GM12878 (cell line): Measurements from ENCODE around the gene CCDC187. TPM values are rescaled to one million over a fixed set of nuclear protein-coding genes. Genes with fewer than 3 reads are reported as not detected.

ENCODE experiments used
- ATAC-seq: fragments of 200-7000 bp; cut with Tn5 transposase; 3 replicates; pipeline ENCODE4 v1.9.1; 2020; ENCODE audit warnings: mild to moderate bottlenecking, moderate library complexity
- BruUV-seq: library from RNA; stranded (reverse); fragments of 400-500 nt; replicated peaks from 2 replicates; lab custom pipeline; 2021; lab: Mats Ljungman, UMichigan
- CTCF ChIA-PET: fragments of 300-600 bp; sonication (Branson Sonifier 250); formaldehyde crosslinking; extraction: SDS; loops from one replicate; lab custom pipeline; 2021; ENCODE audit warnings: inconsistent platforms; lab: Yijun Ruan, JAX
- POLR2A ChIA-PET: fragments of 350-600 bp; formaldehyde crosslinking; extraction: SDS; loops from one replicate; lab custom pipeline; 2021; ENCODE audit warnings: inconsistent platforms; lab: Charles Lee
- RAD21 ChIA-PET: fragments of 300-600 bp; sonication (Branson Sonifier 250); formaldehyde crosslinking; loops from one replicate; lab custom pipeline; 2023; ENCODE audit warnings: antibody characterized with exemption; ENCODE audit not compliant: unreplicated experiment; lab: Charles Lee
- SMC1A ChIA-PET: fragments of 300-600 bp; sonication (Branson Sonifier 250); formaldehyde crosslinking; loops from one replicate; lab custom pipeline; 2023; ENCODE audit not compliant: unreplicated experiment, uncharacterized antibody; lab: Charles Lee
- DNase-seq: peaks from one replicate; pipeline ENCODE4 v3.0.0-alpha.2; 2011; ENCODE audit warnings: low read depth, low spot score
- FAIRE-seq: peaks from 3 replicates; lab custom pipeline; 2011; peaks lifted over from hg19 to GRCh38; lab: Jason Lieb, UNC
- H2AFZ ChIP-seq: 2 replicates; pipeline ENCODE4 v1.6.0; 2011; ENCODE audit warnings: low read depth, low read length, control low read depth; ENCODE audit not compliant: control insufficient read depth
- H3K27ac ChIP-seq: 2 replicates; pipeline ENCODE4 v1.5.1; 2011; ENCODE audit warnings: control low read depth; ENCODE audit not compliant: control insufficient read depth, insufficient read depth
- H3K27me3 ChIP-seq, 2 experiments: replicated peaks in 1 of 2; 2 replicates each; pipeline versions ENCODE4 v1.6.0 to v1.6.1; 2011; ENCODE audit warnings: low read length in 1 of 2; ENCODE audit not compliant: control insufficient read depth in 2 of 2, insufficient read depth in 2 of 2
- H3K36me3 ChIP-seq, 2 experiments: 2 replicates each; pipeline ENCODE4 v1.5.1; 2011; ENCODE audit warnings: low read length in 1 of 2; ENCODE audit not compliant: control insufficient read depth in 2 of 2, insufficient read depth in 2 of 2
- H3K4me1 ChIP-seq: 2 replicates; pipeline ENCODE4 v1.6.1; 2011; ENCODE audit warnings: mild to moderate bottlenecking, low read length, moderate library complexity, mixed read lengths; ENCODE audit not compliant: control insufficient read depth, insufficient read depth
- H3K4me2 ChIP-seq: 2 replicates; pipeline ENCODE4 v1.6.0; 2011; ENCODE audit warnings: control low read depth; ENCODE audit not compliant: control insufficient read depth, insufficient read depth
- H3K4me3 ChIP-seq: fragments of 200-600 bp; sonication (generic); 2 replicates; pipeline ENCODE4 v1.5.1; 2016
- H3K79me2 ChIP-seq: 2 replicates; pipeline ENCODE4 v1.6.0; 2011; ENCODE audit warnings: low read length; ENCODE audit not compliant: control insufficient read depth, insufficient read depth
- H3K9ac ChIP-seq: 2 replicates; pipeline ENCODE4 v1.8.0; 2011; ENCODE audit warnings: low read length, control low read depth, mixed read lengths; ENCODE audit not compliant: control insufficient read depth, insufficient read depth
- H3K9me3 ChIP-seq: replicated peaks from 3 replicates; pipeline ENCODE4 v1.5.1; 2011; ENCODE audit warnings: mild to moderate bottlenecking, low read length; ENCODE audit not compliant: control insufficient read depth, insufficient read depth
- H4K20me1 ChIP-seq: 2 replicates; pipeline ENCODE4 v1.6.0; 2011; ENCODE audit not compliant: control insufficient read depth, insufficient read depth
- FOXK2 ChIP-seq: fragments of 450-650 bp; IDR thresholded peaks from 2 replicates; pipeline ENCODE4 v1.6.1; 2017; ENCODE audit warnings: mild to moderate bottlenecking, moderate library complexity
- NBN ChIP-seq: fragments of 450-650 bp; IDR thresholded peaks from 2 replicates; pipeline ENCODE4 v1.6.1; 2016
- SREBF1 ChIP-seq: IDR thresholded peaks from 2 replicates; pipeline ENCODE4 v1.6.1; 2012; ENCODE audit warnings: mild to moderate bottlenecking, low read length
- SRF ChIP-seq, 2 experiments: IDR thresholded peaks; 2 replicates each; pipeline ENCODE4 v1.6.1; 2011; ENCODE audit warnings: low read depth in 2 of 2, low read length in 2 of 2, mild to moderate bottlenecking in 1 of 2, moderate library complexity in 1 of 2
- SUPT20H ChIP-seq: IDR thresholded peaks from 2 replicates; pipeline ENCODE4 v1.6.1; 2011; ENCODE audit warnings: low read depth, mild to moderate bottlenecking, low read length, moderate library complexity, borderline replicate concordance; ENCODE audit not compliant: control insufficient read depth
- SUZ12 ChIP-seq: fragments of 200-600 bp; sonication (generic); IDR thresholded peaks from one replicate; pipeline ENCODE4 v1.6.1; 2018; ENCODE audit warnings: antibody characterized with exemption, mild to moderate bottlenecking; ENCODE audit not compliant: unreplicated experiment
- TBL1XR1 ChIP-seq: IDR thresholded peaks from 2 replicates; pipeline ENCODE4 v1.6.1; 2012; ENCODE audit warnings: low read depth, low read length, improper control_type of control experiment
- WGBS: methylation state at CpG from one replicate; pipeline ENCODE4 v1.1.6; 2016; ENCODE audit warnings: low lambda C conversion rate; ENCODE audit not compliant: insufficient replicate concordance, insufficient coverage; ENCODE audit errors: missing lambda C conversion rate; 5-methylcytosine and 5-hydroxymethylcytosine counted together
- in situ Hi-C: fragments of 300-500 bp; cut with MboI; formaldehyde crosslinking; loops from 9 replicates; pipeline ENCODE4 v1.14.3; 2018; ENCODE audit warnings: mixed read lengths
- intact Hi-C: fragments of 100-400 bp; cut with micrococcal nuclease; formaldehyde crosslinking; loops from one replicate; pipeline ENCODE4 v1.14.2; 2022; ENCODE audit not compliant: unreplicated experiment
- polyA plus RNA-seq, 11 experiments: library from polyadenylated mRNA; depleted of rRNA in 4 of 11; unstranded in 6 of 11; stranded (reverse) in 5 of 11; fragments of >200 nt; fragmentation: Nextera tagmentation in 4 of 11; fragmentation: Illumina TruSeq in 1 of 11; extraction: Ambion mirVana in 4 of 11; extraction: Trizol in 1 of 11; gene quantifications; 1 replicate in 1 of 11; 2 replicates in 10 of 11; pipeline versions ENCODE4 v1.2.1 to v1.2.3, GENCODE V29; 2011 to 2016; ENCODE audit warnings: inconsistent platforms in 2 of 11, missing spikeins in 2 of 11, low read depth in 1 of 11
- total RNA-seq, 4 experiments: library from RNA; depleted of rRNA in 3 of 4; stranded (reverse); fragments of >200 nt in 3 of 4; fragmentation: Illumina TruSeq in 1 of 4; extraction: Trizol in 1 of 4; gene quantifications; 2 replicates each; pipeline versions ENCODE4 v1.2.1 to v1.2.3, GENCODE V29; 2013 to 2021
- TF ChIP-seq, protein P1 (sequence below): fragments of 450-650 bp; IDR thresholded peaks from 2 replicates; pipeline ENCODE4 v1.6.1; 2014; ENCODE audit warnings: mild to moderate bottlenecking
- TF ChIP-seq, protein P2 (sequence below): fragments of 450-650 bp; IDR thresholded peaks from 2 replicates; pipeline ENCODE4 v1.6.1; 2017; ENCODE audit warnings: mild to moderate bottlenecking, moderate library complexity

Gene CCDC187
- total and polyA plus RNA-seq, 10 of the 15 experiments (the other 5 are each of a cell fraction or from before 2014, with no cell fraction given): 0.04 to 0.23 (median 0.04) TPM; not detected in 7

DNA sequence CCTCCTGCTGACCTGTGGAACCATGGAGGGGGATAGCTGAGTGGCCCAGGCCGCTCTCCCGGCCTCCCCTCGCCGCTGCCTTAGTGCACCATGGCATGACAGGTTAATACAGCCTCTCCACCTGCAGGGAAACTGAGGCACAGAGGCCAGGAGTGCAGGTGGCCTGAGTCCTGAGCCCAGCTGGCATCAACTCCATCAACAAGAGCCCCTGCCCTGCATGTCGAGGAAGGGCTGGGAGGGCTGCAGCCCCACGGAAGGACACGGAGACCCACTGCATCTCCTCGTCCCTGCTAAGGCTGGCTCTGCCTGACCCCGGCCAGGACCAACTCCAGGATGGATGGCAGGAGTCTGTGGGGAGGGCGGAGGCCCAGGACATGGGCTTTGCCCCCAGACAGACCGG, 27.2 kb downstream of the CCDC187 start:
- Histone ChIP-seq H3K36me3 (no peaks in the 10 kb centered on the region), H4K20me1 (no peaks in the 10 kb centered on the region), H3K9me3 (no peaks in the 10 kb centered on the region), H3K4me2 (no peak overlapping the region), H3K9ac (no peak overlapping the region), H3K27me3 (peaks cover 0 to 2% of the 10 kb centered on the region in 2 experiments; a peak in 2 of 4 replicates), H3K4me3 (no peak overlapping the region), H3K4me1 (no peaks in the 10 kb centered on the region), H3K79me2 (no peaks in the 10 kb centered on the region), H3K27ac (no peak overlapping the region), H2AFZ (no peak overlapping the region)
- SMC1A ChIA-PET: no interaction called here
- TF ChIP-seq SREBF1 (no peak), SUPT20H (no peak), FOXK2 (no peak), NBN (no peak), TBL1XR1 (no peak), SUZ12 (no peak), SRF (IDR thresholded peaks at IDR 0.05; ENCODE audit: low read depth in 2 of 2, low read length in 2 of 2) (no peak)
- TF ChIP-seq, protein P1, sequence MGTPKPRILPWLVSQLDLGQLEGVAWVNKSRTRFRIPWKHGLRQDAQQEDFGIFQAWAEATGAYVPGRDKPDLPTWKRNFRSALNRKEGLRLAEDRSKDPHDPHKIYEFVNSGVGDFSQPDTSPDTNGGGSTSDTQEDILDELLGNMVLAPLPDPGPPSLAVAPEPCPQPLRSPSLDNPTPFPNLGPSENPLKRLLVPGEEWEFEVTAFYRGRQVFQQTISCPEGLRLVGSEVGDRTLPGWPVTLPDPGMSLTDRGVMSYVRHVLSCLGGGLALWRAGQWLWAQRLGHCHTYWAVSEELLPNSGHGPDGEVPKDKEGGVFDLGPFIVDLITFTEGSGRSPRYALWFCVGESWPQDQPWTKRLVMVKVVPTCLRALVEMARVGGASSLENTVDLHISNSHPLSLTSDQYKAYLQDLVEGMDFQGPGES: no peak
- TF ChIP-seq, protein P2, sequence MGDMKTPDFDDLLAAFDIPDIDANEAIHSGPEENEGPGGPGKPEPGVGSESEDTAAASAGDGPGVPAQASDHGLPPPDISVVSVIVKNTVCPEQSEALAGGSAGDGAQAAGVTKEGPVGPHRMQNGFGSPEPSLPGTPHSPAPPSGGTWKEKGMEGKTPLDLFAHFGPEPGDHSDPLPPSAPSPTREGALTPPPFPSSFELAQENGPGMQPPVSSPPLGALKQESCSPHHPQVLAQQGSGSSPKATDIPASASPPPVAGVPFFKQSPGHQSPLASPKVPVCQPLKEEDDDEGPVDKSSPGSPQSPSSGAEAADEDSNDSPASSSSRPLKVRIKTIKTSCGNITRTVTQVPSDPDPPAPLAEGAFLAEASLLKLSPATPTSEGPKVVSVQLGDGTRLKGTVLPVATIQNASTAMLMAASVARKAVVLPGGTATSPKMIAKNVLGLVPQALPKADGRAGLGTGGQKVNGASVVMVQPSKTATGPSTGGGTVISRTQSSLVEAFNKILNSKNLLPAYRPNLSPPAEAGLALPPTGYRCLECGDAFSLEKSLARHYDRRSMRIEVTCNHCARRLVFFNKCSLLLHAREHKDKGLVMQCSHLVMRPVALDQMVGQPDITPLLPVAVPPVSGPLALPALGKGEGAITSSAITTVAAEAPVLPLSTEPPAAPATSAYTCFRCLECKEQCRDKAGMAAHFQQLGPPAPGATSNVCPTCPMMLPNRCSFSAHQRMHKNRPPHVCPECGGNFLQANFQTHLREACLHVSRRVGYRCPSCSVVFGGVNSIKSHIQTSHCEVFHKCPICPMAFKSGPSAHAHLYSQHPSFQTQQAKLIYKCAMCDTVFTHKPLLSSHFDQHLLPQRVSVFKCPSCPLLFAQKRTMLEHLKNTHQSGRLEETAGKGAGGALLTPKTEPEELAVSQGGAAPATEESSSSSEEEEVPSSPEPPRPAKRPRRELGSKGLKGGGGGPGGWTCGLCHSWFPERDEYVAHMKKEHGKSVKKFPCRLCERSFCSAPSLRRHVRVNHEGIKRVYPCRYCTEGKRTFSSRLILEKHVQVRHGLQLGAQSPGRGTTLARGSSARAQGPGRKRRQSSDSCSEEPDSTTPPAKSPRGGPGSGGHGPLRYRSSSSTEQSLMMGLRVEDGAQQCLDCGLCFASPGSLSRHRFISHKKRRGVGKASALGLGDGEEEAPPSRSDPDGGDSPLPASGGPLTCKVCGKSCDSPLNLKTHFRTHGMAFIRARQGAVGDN: no peak
- in situ Hi-C loops: no loop called here
- FAIRE-seq (no peak), DNase-seq (no peak), ATAC-seq (no peak)
- no TSS peak for BruUV-seq
- RAD21 ChIA-PET: no interaction called here
- WGBS: 35% methylated on average over 11 of the region's 11 CpGs
- POLR2A ChIA-PET: no interaction called here
- CTCF ChIA-PET: interaction anchor here (1.7 kb wide), 1 partner anchor 10 kb away, joined by 4 read pairs; no protein-coding TSS in a partner anchor
- intact Hi-C loops: no loop called here
